ENCODE results near the gene KCNMA1. TPM values are rescaled to one million over a fixed set of nuclear protein-coding genes. Genes with fewer than 3 reads are reported as not detected.

KCNMA1 gene
- total and polyA plus RNA-seq, 9 of the 15 experiments (the other 6 are each of a cell fraction or from before 2014, with no cell fraction given): 0.01 to 0.95 (median 0.15) TPM; not detected in 4

DNA sequence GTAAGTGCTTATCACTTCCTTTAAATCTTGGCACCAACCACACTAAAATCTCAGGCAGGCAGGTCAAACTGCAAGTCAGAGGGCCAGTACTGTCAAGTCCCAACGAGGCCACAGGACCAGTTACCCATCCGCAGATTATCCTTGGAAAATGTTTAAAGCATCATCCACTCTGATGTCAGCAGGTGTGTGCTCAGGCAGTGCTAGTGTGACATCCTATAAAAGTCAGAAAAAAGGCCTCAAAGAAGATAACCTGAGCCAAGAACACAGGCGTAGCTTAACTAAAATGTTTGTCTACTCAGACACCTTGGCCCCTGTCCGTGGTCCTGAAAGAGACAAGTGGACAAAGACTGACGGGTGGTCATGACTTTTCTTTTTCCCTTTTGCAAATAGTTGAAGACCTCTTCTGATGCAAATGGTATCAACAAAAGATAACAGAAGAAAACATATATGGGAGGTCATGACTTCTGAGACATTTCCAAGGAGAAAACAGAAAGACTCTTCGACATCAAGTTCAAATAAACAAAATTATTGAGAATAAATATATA is 309.3 kb downstream of the KCNMA1 start (continued):
- TF ChIP-seq, protein P1, sequence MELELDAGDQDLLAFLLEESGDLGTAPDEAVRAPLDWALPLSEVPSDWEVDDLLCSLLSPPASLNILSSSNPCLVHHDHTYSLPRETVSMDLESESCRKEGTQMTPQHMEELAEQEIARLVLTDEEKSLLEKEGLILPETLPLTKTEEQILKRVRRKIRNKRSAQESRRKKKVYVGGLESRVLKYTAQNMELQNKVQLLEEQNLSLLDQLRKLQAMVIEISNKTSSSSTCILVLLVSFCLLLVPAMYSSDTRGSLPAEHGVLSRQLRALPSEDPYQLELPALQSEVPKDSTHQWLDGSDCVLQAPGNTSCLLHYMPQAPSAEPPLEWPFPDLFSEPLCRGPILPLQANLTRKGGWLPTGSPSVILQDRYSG (tag; conservative IDR thresholded peaks at IDR 0.05; ENCODE audit: low read depth): peak; percentile 65; the same call in 1 of the 2 replicates
- TF ChIP-seq, protein P2, sequence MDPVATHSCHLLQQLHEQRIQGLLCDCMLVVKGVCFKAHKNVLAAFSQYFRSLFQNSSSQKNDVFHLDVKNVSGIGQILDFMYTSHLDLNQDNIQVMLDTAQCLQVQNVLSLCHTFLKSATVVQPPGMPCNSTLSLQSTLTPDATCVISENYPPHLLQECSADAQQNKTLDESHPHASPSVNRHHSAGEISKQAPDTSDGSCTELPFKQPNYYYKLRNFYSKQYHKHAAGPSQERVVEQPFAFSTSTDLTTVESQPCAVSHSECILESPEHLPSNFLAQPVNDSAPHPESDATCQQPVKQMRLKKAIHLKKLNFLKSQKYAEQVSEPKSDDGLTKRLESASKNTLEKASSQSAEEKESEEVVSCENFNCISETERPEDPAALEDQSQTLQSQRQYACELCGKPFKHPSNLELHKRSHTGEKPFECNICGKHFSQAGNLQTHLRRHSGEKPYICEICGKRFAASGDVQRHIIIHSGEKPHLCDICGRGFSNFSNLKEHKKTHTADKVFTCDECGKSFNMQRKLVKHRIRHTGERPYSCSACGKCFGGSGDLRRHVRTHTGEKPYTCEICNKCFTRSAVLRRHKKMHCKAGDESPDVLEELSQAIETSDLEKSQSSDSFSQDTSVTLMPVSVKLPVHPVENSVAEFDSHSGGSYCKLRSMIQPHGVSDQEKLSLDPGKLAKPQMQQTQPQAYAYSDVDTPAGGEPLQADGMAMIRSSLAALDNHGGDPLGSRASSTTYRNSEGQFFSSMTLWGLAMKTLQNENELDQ (CRISPR knock-in tag; IDR thresholded peaks at IDR 0.05; ENCODE audit: borderline replicate concordance): no peak
- TF ChIP-seq BRF1 (IDR thresholded peaks at IDR 0.05; ENCODE audit: borderline replicate concordance, extremely low read depth, insufficient read length) (no peak), POU5F1 (IDR thresholded peaks at IDR 0.05; ENCODE audit: borderline replicate concordance, low read depth, low read length, partially characterized antibody) (no peak), GATAD2B (IDR thresholded peaks at IDR 0.05; ENCODE audit: borderline replicate concordance) (no peak), MYNN (IDR thresholded peaks at IDR 0.05) (no peak), MYNN (CRISPR knock-in tag; IDR thresholded peaks at IDR 0.05) (peak; percentile 34; the same call in 1 of the 2 replicates), STAG1 (CRISPR knock-in tag; IDR thresholded peaks at IDR 0.05; ENCODE audit: borderline replicate concordance) (no peak), ZNF274 (IDR thresholded peaks at IDR 0.05; ENCODE audit: borderline replicate concordance, low read depth, low read length) (no peak), SMARCA4 (IDR thresholded peaks at IDR 0.05) (no peak), IRF2 (CRISPR knock-in tag; IDR thresholded peaks at IDR 0.05) (no peak), ZKSCAN8 (CRISPR knock-in tag; IDR thresholded peaks at IDR 0.05) (no peak), ZBED1 (IDR thresholded peaks at IDR 0.05) (no peak), ZNF324 (CRISPR knock-in tag; IDR thresholded peaks at IDR 0.05) (no peak), SMARCB1 (IDR thresholded peaks at IDR 0.05; ENCODE audit: insufficient read length, low read depth) (no peak), SMAD2 (IDR thresholded peaks at IDR 0.05; ENCODE audit: low read depth, low read length) (no peak)
- TF ChIP-seq, protein P3, sequence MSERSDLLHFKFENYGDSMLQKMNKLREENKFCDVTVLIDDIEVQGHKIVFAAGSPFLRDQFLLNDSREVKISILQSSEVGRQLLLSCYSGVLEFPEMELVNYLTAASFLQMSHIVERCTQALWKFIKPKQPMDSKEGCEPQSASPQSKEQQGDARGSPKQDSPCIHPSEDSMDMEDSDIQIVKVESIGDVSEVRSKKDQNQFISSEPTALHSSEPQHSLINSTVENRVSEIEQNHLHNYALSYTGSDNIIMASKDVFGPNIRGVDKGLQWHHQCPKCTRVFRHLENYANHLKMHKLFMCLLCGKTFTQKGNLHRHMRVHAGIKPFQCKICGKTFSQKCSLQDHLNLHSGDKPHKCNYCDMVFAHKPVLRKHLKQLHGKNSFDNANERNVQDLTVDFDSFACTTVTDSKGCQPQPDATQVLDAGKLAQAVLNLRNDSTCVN (CRISPR knock-in tag; IDR thresholded peaks at IDR 0.05): no peak
- TF ChIP-seq, protein P4, sequence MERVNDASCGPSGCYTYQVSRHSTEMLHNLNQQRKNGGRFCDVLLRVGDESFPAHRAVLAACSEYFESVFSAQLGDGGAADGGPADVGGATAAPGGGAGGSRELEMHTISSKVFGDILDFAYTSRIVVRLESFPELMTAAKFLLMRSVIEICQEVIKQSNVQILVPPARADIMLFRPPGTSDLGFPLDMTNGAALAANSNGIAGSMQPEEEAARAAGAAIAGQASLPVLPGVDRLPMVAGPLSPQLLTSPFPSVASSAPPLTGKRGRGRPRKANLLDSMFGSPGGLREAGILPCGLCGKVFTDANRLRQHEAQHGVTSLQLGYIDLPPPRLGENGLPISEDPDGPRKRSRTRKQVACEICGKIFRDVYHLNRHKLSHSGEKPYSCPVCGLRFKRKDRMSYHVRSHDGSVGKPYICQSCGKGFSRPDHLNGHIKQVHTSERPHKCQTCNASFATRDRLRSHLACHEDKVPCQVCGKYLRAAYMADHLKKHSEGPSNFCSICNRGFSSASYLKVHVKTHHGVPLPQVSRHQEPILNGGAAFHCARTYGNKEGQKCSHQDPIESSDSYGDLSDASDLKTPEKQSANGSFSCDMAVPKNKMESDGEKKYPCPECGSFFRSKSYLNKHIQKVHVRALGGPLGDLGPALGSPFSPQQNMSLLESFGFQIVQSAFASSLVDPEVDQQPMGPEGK (CRISPR knock-in tag; IDR thresholded peaks at IDR 0.05; ENCODE audit: borderline replicate concordance): no peak
- TF ChIP-seq, protein P5, sequence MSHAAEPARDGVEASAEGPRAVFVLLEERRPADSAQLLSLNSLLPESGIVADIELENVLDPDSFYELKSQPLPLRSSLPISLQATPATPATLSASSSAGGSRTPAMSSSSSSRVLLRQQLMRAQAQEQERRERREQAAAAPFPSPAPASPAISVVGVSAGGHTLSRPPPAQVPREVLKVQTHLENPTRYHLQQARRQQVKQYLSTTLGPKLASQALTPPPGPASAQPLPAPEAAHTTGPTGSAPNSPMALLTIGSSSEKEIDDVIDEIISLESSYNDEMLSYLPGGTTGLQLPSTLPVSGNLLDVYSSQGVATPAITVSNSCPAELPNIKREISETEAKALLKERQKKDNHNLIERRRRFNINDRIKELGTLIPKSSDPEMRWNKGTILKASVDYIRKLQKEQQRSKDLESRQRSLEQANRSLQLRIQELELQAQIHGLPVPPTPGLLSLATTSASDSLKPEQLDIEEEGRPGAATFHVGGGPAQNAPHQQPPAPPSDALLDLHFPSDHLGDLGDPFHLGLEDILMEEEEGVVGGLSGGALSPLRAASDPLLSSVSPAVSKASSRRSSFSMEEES (CRISPR knock-in tag; IDR thresholded peaks at IDR 0.05): no peak
- TF ChIP-seq, protein P6, sequence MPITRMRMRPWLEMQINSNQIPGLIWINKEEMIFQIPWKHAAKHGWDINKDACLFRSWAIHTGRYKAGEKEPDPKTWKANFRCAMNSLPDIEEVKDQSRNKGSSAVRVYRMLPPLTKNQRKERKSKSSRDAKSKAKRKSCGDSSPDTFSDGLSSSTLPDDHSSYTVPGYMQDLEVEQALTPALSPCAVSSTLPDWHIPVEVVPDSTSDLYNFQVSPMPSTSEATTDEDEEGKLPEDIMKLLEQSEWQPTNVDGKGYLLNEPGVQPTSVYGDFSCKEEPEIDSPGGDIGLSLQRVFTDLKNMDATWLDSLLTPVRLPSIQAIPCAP (CRISPR knock-in tag; IDR thresholded peaks at IDR 0.05; ENCODE audit: borderline replicate concordance): no peak
